GM12878 (cell line): Measurements from ENCODE around the gene JPT1. TPM values are rescaled to one million over a fixed set of nuclear protein-coding genes. Genes with fewer than 3 reads are reported as not detected.

Experiments
- CBFB ChIP-seq: IDR thresholded peaks from 2 replicates; pipeline ENCODE4 v1.6.1; 2016; ENCODE audit warnings: antibody characterized with exemption, low read depth
- CHD4 ChIP-seq: fragments of 200-600 bp; sonication (generic); IDR thresholded peaks from 2 replicates; pipeline ENCODE4 v1.6.1; 2016; ENCODE audit warnings: mild to moderate bottlenecking
- CREM ChIP-seq: IDR thresholded peaks from 2 replicates; pipeline ENCODE4 v1.6.1; 2014; ENCODE audit warnings: antibody characterized with exemption, low read depth
- EED ChIP-seq: sonication (generic); IDR thresholded peaks from 2 replicates; pipeline ENCODE4 v1.6.1; 2016; ENCODE audit warnings: antibody characterized with exemption, low read depth
- EGR1 ChIP-seq, 2 experiments: IDR thresholded peaks; 1 replicate in 1 of 2; 2 replicates in 1 of 2; pipeline ENCODE4 v1.6.1; 2011 to 2012; ENCODE audit warnings: low read depth in 2 of 2, low read length in 2 of 2, borderline replicate concordance in 1 of 2, mild to moderate bottlenecking in 1 of 2, moderate library complexity in 1 of 2
- IKZF1 ChIP-seq: fragments of 450-650 bp; conservative IDR thresholded peaks from 2 replicates; pipeline ENCODE4 v1.6.1; 2017; ENCODE audit warnings: antibody characterized with exemption, mild to moderate bottlenecking
- KDM1A ChIP-seq: fragments of 200-600 bp; sonication (generic); IDR thresholded peaks from 2 replicates; pipeline ENCODE4 v1.6.1; 2016; ENCODE audit warnings: borderline replicate concordance
- LARP7 ChIP-seq: fragments of 450-650 bp; IDR thresholded peaks from 2 replicates; pipeline ENCODE4 v1.6.1; 2017; ENCODE audit warnings: mild to moderate bottlenecking
- NFYB ChIP-seq: IDR thresholded peaks from 2 replicates; pipeline ENCODE4 v1.6.1; 2011; ENCODE audit warnings: low read depth, mild to moderate bottlenecking, low read length, improper control_type of control experiment, moderate library complexity; ENCODE audit not compliant: insufficient read depth
- RCOR1 ChIP-seq: conservative IDR thresholded peaks from 2 replicates; pipeline ENCODE4 v1.6.1; 2012; ENCODE audit warnings: low read depth, low read length, improper control_type of control experiment
- STAT3 ChIP-seq: IDR thresholded peaks from 2 replicates; pipeline ENCODE4 v1.6.1; 2011; ENCODE audit warnings: low read depth, low read length, improper control_type of control experiment
- polyA plus RNA-seq, 11 experiments: library from polyadenylated mRNA; depleted of rRNA in 4 of 11; unstranded in 6 of 11; stranded (reverse) in 5 of 11; fragments of >200 nt; fragmentation: Nextera tagmentation in 4 of 11; fragmentation: Illumina TruSeq in 1 of 11; extraction: Ambion mirVana in 4 of 11; extraction: Trizol in 1 of 11; gene quantifications; 1 replicate in 1 of 11; 2 replicates in 10 of 11; pipeline versions ENCODE4 v1.2.1 to v1.2.3, GENCODE V29; 2011 to 2016; ENCODE audit warnings: inconsistent platforms in 2 of 11, missing spikeins in 2 of 11, low read depth in 1 of 11
- total RNA-seq, 4 experiments: library from RNA; depleted of rRNA in 3 of 4; stranded (reverse); fragments of >200 nt in 3 of 4; fragmentation: Illumina TruSeq in 1 of 4; extraction: Trizol in 1 of 4; gene quantifications; 2 replicates each; pipeline versions ENCODE4 v1.2.1 to v1.2.3, GENCODE V29; 2013 to 2021
- TF ChIP-seq, protein P1 (sequence below): IDR thresholded peaks from 2 replicates; pipeline ENCODE4 v1.6.1; 2012; ENCODE audit warnings: low read depth, low read length, improper control_type of control experiment
- TF ChIP-seq, protein P2 (sequence below): fragments of 450-650 bp; formaldehyde crosslinking; IDR thresholded peaks from 2 replicates; pipeline ENCODE4 v1.4.0; 2022; ENCODE audit warnings: mild to moderate bottlenecking, moderate library complexity
- TF ChIP-seq, protein P3 (sequence below): fragments of 450-650 bp; IDR thresholded peaks from 2 replicates; pipeline ENCODE4 v1.6.1; 2016; ENCODE audit warnings: mild to moderate bottlenecking
- TF ChIP-seq, protein P4 (sequence below): IDR thresholded peaks from 2 replicates; pipeline ENCODE4 v1.6.1; 2012; ENCODE audit warnings: low read length, inconsistent platforms
- TF ChIP-seq, protein P5 (sequence below): fragments of 450-650 bp; IDR thresholded peaks from 2 replicates; pipeline ENCODE4 v1.6.1; 2017; ENCODE audit warnings: mild to moderate bottlenecking, moderate library complexity

JPT1 gene
- total and polyA plus RNA-seq, 10 of the 15 experiments (the other 5 are each of a cell fraction or from before 2014, with no cell fraction given): 79.7 to 651 (median 323) TPM

DNA sequence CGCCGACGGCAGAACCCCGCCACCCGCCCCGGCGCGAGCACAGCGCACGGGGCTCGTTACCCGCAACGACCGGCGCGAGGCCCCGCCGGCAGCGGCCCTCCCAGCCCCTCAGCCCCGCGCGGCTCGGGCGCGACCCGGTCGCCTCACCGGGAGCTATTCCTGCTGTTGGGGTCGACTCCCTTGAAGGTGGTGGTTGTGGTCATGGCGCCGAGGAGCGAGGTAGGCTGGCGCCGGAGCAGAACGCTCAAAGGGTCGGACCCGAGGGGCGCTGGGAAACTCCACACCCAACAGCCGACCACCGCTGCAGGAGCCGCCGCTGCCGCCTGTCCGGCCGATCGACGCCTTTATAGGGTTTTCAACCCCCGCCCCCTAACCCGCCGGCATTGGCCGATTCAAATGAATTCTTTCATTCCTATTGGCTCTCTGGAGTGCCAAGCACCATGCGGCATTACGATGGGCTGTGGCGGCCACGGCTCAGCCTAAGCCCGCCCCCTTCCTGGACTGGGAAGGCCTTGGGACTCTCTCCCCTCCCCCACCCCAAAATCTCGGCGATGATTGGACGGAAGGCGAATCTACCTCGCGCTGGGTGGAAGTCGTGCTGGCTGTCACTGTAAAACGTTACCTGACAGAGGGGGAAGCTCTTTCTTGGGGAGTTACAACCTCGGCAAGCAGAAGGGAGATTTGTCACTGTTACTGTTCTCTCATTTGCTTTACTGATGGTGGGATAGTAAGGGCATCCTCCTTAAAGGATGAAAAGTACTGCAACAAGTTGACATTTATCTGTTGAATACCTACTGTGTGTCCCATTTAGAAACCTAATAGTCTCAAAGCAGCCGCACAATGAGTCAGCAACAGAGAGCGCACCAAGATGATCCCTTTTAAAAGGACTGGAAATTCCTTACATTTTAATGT is at the start of gene JPT1 (continued):
- TF ChIP-seq EGR1 (IDR thresholded peaks at IDR 0.05; ENCODE audit: borderline replicate concordance in 1 of 2, low read depth in 2 of 2, low read length in 2 of 2) (peak in 1 of 2 experiments; percentile 59; a peak in 1 of 3 replicates), LARP7 (peak; percentile 97), RCOR1 (no peak), CBFB (peak; percentile 96), NFYB (peak; percentile 88), CHD4 (no peak), STAT3 (no peak), KDM1A (no peak), IKZF1 (peak; percentile 81), EED (no peak), CREM (peak; percentile 32; the same call in 1 of the 2 replicates)
- TF ChIP-seq, protein P1, sequence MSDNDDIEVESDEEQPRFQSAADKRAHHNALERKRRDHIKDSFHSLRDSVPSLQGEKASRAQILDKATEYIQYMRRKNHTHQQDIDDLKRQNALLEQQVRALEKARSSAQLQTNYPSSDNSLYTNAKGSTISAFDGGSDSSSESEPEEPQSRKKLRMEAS: peak; percentile 55; the same call in 1 of the 2 replicates
- TF ChIP-seq, protein P2, sequence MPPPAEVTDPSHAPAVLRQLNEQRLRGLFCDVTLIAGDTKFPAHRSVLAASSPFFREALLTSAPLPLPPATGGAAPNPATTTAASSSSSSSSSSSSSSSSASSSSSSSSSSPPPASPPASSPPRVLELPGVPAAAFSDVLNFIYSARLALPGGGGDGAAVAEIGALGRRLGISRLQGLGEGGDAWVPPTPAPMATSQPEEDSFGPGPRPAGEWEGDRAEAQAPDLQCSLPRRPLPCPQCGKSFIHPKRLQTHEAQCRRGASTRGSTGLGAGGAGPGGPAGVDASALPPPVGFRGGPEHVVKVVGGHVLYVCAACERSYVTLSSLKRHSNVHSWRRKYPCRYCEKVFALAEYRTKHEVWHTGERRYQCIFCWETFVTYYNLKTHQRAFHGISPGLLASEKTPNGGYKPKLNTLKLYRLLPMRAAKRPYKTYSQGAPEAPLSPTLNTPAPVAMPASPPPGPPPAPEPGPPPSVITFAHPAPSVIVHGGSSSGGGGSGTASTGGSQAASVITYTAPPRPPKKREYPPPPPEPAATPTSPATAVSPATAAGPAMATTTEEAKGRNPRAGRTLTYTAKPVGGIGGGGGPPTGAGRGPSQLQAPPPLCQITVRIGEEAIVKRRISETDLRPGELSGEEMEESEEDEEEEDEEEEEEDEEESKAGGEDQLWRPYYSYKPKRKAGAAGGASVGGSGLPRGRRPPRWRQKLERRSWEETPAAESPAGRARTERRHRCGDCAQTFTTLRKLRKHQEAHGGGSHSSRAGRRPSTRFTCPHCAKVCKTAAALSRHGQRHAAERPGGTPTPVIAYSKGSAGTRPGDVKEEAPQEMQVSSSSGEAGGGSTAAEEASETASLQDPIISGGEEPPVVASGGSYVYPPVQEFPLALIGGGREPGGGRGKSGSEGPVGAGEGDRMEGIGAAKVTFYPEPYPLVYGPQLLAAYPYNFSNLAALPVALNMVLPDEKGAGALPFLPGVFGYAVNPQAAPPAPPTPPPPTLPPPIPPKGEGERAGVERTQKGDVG (CRISPR knock-in tag): no peak
- TF ChIP-seq, protein P3, sequence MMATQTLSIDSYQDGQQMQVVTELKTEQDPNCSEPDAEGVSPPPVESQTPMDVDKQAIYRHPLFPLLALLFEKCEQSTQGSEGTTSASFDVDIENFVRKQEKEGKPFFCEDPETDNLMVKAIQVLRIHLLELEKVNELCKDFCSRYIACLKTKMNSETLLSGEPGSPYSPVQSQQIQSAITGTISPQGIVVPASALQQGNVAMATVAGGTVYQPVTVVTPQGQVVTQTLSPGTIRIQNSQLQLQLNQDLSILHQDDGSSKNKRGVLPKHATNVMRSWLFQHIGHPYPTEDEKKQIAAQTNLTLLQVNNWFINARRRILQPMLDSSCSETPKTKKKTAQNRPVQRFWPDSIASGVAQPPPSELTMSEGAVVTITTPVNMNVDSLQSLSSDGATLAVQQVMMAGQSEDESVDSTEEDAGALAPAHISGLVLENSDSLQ: peak; percentile 99
- TF ChIP-seq, protein P4, sequence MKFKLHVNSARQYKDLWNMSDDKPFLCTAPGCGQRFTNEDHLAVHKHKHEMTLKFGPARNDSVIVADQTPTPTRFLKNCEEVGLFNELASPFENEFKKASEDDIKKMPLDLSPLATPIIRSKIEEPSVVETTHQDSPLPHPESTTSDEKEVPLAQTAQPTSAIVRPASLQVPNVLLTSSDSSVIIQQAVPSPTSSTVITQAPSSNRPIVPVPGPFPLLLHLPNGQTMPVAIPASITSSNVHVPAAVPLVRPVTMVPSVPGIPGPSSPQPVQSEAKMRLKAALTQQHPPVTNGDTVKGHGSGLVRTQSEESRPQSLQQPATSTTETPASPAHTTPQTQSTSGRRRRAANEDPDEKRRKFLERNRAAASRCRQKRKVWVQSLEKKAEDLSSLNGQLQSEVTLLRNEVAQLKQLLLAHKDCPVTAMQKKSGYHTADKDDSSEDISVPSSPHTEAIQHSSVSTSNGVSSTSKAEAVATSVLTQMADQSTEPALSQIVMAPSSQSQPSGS: no peak
- TF ChIP-seq, protein P5, sequence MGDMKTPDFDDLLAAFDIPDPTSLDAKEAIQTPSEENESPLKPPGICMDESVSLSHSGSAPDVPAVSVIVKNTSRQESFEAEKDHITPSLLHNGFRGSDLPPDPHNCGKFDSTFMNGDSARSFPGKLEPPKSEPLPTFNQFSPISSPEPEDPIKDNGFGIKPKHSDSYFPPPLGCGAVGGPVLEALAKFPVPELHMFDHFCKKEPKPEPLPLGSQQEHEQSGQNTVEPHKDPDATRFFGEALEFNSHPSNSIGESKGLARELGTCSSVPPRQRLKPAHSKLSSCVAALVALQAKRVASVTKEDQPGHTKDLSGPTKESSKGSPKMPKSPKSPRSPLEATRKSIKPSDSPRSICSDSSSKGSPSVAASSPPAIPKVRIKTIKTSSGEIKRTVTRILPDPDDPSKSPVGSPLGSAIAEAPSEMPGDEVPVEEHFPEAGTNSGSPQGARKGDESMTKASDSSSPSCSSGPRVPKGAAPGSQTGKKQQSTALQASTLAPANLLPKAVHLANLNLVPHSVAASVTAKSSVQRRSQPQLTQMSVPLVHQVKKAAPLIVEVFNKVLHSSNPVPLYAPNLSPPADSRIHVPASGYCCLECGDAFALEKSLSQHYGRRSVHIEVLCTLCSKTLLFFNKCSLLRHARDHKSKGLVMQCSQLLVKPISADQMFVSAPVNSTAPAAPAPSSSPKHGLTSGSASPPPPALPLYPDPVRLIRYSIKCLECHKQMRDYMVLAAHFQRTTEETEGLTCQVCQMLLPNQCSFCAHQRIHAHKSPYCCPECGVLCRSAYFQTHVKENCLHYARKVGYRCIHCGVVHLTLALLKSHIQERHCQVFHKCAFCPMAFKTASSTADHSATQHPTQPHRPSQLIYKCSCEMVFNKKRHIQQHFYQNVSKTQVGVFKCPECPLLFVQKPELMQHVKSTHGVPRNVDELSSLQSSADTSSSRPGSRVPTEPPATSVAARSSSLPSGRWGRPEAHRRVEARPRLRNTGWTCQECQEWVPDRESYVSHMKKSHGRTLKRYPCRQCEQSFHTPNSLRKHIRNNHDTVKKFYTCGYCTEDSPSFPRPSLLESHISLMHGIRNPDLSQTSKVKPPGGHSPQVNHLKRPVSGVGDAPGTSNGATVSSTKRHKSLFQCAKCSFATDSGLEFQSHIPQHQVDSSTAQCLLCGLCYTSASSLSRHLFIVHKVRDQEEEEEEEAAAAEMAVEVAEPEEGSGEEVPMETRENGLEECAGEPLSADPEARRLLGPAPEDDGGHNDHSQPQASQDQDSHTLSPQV: no peak
